SW480 (cell line): ENCODE measurements around the gene NT5C.

Experiments
- DNase-seq: peaks from one replicate; pipeline ENCODE4 v3.0.0-alpha.2; 2016; ENCODE audit warnings: low spot score

The NT5C gene

DNA sequence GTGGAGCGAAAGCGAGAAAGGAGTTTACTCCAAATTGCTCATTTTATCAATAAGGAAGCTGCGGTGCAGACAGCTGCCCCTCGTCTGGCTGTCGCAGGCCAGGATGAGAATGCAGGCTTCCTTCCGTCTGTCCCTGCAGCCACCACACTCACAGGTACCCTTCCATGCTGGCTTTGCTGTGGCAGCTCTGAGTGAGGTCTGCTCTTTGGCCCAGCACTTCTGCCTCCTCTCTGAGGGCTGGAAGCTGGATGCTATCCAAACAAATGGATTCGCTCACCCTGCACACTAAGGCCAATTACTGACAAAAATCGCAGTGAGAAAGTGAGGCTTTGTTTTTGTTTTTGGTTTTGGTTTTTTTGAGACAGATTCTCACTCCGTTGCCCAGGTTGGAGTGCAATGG lies 14.8 kb downstream of the NT5C start:
- no peak for DNase-seq

DNA sequence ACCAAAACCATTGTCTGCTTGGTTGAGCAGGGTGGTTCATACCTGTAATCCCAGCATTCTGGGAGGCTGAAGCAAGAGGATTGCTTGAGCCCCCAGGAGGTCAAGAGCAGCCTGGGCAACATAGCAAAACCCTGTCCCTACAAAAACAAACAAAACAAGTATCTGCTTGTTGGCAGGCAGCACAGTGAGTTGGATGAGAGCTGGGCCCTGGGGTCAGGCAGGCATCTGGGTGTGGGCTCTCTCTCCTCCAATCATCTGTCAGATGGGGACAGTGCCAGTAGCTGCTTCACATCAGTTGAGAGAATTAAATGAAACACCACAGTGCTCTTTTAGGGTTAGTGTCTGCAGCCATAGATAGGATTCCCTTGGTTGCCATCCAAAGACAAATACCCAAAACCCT lies 16.0 kb downstream of the NT5C start:
- DNase-seq, result no peak

- no peak for DNase-seq
These were observed 16.8 kb downstream of the NT5C start for GRCh38 chr17:75114552-75115314.

GRCh38 chr17:75113798-75114551 lies 17.6 kb downstream of the NT5C start:
- DNase-seq, result peak; percentile 88

DNA sequence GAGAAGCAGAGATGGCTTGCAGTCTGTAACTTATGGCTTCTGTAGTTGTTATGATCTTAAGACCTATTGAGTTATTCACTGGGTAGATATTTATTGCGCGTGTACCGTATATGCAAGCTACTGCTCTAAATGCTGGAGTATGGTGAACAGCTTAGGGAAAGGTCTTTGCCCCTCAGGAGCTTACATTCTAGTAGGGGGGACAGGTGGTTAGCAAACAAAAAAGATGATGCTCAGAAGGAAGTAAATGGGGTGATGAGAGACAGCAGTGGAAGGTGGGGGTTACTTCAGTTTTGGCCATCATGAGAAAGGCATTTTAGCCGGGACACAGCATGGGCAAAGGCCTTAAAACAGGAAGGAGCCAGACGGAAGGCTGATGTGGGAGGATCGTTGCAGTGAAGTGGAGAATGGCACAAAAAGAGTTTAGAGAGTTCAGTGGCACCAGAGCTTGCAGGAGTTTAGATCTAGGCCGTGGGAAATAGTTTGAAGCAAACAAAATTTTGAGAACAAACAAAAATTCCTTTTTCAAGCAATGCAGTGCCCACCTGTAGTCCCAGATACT lies 19.7 kb downstream of the NT5C start:
- DNase-seq, result no peak

DNA sequence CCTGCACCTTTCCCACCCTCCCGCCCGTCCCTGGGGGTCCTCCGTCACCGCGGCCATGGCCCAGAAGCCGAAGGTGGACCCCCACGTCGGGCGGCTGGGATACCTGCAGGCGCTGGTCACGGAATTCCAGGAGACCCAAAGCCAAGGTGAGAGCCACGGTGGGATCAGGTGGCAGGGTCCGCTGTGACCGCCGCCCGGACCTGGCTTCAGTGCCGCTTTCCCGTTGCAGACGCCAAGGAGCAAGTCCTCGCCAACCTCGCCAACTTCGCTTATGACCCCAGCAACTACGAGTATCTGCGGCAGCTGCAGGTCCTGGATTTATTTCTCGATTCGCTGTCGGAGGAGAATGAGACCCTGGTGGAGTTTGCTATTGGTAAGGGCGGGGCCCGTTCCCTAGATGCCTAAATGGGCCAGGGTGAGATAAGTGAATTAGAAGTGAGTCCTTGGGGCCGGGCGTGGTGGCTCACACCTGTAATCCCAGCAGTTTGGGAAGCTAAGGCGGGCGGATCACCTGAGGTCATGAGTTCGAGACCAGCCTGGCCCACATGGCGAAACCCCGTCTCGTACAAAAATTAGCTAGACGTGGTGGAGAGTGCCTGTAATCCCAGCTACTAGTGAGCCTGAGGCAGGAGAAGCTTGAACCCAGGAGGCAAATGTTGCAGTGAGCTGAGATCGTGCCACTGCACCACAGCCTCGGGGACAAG lies 21.2 kb downstream of the NT5C start:
- DNase-seq, result peak; percentile 46

- DNase-seq, result peak; percentile 89
These were observed 21.9 kb downstream of the NT5C start, which contains the start of gene ARMC7 for GRCh38 chr17:75109407-75110233. ARMC7 (plus strand) TSS chr17:75109969; CDS start chr17:75110289, 320 bp downstream.

- DNase-seq, result no peak
These were observed 22.5 kb downstream of the NT5C start for GRCh38 chr17:75109046-75109406.

- no peak for DNase-seq
These were observed 23.3 kb downstream of the NT5C start for GRCh38 chr17:75108193-75108592.

DNA sequence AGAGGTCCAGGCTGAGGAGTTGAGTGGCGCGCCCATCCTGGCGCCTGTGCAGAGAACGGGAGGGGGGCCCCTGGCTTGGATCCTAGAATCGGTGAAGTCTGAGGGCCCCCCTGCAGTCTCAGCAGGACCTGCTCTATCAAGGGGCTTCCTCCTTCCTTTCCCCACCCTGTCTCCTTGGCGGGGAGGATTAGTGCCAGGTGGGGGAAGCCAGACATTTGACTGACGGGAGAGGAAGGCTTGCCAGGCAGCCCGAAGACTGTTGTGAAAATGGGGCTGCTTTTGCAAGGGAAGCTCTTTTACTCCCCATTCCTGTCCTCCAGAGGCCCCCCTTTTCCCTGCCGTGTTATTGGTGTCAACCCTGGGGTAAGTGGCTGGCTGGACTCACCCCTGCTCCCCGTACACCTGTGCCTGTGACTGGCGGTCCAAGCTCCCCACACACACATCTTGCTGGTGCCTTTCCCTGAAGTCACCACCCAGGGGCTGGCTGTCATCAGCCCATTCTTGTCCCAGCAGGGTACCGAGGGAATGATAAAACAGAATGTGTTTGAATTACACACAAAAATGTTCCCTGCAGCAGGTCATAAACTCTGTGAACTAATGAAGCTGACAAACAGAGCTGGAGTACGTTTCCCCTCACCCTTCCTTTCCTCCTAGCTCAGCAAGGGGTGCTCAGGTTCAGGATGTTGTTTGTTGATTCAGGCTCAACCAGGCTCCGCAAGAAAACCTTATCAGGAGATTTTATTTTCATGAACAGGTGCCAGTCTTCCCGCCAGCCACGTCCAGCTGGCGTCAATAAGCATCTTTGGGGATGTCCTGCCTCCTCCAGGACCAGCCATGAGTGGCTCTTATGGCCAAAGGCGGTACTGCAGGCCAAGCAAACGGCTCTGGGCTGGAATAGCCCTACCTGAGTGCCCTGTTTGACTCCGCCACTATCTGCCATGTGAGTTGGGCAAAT lies 26.1 kb downstream of the NT5C start:
- peak; percentile 69 for DNase-seq

- no peak for DNase-seq
These were observed 27.7 kb downstream of the NT5C start for GRCh38 chr17:75103601-75104554.

DNA sequence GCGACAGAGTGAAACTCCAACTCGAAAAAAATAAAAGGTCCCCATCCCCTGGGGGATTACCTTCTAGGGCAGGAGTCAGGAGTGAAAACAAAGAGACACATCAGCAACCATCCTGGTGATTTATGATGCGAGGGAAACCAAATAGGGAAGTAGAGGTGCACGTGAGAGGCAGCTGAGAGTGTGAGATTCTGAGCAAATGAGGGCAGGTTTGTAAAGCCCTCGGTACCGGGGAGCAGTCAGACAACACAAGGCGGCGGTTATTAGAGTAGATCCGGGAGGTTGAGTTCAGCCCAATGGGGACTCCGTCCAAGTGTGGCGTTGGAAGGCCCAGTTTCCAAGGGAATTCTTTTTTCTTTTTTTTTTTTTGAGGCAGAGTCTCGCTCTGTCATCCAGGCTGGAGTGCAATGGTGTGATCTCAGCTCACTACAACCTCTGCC lies 29.1 kb downstream of the NT5C start:
- DNase-seq, result no peak

DNA sequence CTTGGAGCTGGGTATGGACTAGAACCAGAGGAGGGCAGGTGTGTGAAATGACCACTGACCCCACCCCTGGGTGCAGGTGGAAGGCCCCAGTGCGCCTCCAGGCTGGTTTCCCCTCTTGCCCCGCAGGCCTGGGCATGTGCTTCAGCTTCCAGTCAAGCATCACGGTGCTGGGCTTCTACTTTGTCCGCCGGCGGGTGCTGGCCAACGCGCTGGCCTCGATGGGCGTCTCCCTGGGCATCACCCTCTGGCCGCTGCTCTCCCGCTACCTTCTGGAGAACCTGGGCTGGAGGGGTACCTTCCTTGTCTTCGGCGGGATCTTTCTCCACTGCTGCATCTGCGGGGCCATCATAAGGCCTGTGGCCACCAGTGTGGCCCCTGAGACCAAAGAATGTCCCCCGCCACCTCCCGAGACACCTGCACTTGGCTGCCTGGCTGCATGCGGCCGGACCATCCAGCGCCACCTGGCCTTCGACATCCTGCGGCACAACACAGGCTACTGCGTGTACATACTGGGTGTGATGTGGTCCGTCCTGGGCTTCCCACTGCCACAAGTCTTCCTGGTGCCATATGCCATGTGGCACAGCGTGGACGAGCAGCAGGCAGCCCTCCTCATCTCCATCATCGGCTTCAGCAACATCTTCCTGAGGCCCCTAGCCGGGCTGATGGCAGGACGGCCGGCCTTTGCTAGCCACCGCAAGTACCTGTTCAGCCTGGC lies 31.5 kb downstream of the NT5C start:
- no peak for DNase-seq

GRCh38 chr17:75098861-75099260 lies 32.7 kb downstream of the NT5C start:
- DNase-seq, result no peak

- no peak for DNase-seq
These were observed 33.7 kb downstream of the NT5C start for GRCh38 chr17:75097865-75098264.

- peak; percentile 97 for DNase-seq
These were observed 35.4 kb downstream of the NT5C start for GRCh38 chr17:75096082-75096625.

GRCh38 chr17:75094871-75095399 lies 36.6 kb downstream of the NT5C start:
- DNase-seq, result no peak

DNA sequence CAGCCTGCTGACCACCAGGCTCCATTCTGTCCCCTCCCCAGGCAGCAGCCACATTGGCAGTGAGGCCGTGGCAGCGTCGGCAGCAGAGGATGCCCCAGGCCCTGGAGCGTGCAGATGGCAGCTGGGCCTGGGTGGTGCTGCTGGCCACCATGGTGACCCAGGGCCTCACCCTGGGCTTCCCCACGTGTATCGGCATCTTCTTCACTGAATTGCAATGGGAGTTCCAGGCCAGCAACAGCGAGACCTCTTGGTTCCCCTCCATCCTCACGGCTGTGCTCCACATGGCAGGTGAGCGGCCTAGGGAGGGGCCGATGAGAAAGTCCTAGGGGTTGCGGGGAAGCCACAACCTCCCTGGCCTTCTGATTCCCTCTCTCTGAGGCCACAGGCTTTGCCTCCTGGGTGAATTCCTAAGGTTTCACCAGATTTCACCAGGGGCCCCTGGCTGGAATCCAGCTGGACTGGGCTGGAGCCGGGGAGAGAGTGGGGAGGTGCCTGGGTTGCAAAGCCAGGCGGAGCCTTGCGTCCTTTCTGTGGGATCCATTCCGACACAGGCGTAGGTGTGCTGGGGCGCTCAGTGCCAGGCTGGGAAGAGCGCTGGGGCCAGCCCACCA lies 37.9 kb downstream of the NT5C start:
- no peak for DNase-seq
